Measurements from ENCODE around the gene INS.

INS gene

GRCh38 chr11:2143799-2144543 is 17.0 kb downstream of the INS start:
- DNase-seq, result no peak

- no peak for DNase-seq
Measured at GRCh38 chr11:2143477-2143798, 17.6 kb downstream of the INS start.

GRCh38 chr11:2142762-2143202 is 18.2 kb downstream of the INS start:
- DNase-seq, result no peak

DNA sequence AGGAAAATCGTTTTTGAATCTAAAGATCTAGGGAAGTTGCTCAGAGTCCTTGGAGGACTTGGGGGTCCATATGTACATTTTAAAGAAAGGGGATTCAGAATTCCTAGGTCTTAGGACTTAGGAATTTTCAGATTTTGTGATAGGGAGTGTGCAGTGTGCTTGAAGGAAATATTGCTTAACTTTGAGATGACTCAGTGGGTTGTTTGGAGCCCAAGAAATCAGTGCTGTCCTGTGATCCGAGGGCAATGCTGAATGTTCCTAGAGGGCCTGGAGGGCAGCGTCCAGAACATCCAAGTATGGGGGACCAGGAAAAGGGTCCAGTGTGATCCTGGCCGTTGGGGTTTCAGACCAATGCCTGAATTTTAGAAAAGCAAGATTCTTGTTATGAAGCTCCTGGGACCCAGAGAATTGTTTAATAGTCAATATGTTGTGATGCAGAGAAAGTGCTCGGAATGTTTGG is 18.7 kb downstream of the INS start:
- DNase-seq, result no peak

DNA sequence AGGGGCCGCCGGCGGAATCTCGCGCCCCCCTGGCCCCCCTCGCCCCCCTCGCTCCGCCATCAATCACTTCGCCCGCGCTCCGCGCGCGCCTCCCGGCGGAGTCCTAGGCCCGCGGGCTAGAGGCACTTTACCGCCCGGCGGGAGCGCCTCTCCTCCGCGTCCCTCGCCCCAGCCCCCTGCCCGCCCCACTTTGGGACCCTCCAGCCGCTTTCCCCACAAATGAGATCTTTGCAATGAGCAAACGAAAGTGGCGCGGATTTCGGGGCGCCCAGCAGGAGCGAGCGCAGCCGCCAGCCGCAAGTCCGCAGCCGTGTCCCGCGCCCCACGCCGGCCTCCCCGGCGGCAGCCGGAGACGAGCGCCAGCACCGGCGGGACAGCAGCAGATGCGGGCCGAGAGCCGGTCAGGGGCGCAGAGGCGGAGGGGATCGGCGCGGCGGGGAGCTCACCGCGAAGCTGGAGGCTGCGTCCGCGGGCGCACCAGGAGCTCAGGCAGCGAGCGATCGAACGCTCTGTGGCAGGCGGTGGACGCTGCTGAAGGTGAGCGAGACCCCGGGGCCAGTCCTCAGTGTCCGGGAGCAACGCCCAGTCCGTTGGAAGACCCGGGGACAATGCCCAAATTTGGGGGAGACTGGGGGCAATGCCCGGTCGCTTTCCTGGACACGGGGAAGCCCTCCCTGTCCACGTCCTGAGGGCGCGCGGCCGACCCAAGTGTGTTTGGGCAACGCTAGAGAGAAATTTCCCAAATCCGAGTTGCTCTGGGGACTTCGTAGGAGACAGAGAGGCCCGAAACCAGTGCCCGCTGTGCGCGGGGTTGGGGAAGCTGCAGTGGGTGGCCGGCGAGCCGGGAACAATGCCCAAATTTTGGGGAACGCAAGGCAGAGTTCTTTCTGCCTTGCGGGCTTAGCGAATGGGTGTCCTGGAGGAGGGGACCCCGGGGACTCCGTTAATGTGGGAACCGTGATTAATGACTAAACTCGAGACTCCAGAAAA is 20.3 kb downstream of the INS start:
- DNase-seq, result no peak

DNA sequence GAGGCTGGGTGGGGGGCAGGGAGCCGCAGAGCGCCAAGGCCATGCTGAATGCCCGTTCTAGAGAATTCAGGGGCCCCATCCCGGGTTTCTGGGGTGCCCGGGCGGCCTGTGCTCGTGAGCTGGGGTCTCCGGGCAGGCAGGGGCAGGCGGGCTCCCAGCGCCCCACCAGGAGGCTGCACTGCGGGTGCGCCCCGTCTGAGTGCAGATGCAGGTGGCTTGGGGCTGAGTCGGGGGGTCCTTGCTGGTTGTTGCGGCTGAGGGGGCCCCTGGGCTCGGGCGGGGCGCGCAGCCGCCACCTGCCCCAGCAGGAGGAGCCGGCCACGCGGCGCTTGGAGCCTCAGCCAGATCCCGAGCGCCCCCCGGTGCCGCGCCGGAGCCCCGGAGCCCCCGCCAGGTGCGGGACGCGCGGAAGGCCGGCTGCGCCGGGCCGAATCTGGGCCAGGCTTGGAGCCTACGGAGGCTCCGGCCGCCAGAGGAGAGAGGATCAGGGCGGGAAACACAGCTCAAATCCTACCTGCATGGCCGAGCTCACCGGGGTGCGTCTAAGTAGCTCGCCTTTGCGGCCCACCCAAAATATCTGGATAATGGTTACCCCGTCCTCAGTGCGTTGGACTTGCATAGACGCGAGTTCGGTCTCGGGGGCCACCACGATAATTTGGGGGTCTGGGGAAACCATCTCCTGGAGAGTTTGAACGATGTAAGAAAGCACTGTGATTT is 21.2 kb downstream of the INS start:
- DNase-seq, result no peak

DNA sequence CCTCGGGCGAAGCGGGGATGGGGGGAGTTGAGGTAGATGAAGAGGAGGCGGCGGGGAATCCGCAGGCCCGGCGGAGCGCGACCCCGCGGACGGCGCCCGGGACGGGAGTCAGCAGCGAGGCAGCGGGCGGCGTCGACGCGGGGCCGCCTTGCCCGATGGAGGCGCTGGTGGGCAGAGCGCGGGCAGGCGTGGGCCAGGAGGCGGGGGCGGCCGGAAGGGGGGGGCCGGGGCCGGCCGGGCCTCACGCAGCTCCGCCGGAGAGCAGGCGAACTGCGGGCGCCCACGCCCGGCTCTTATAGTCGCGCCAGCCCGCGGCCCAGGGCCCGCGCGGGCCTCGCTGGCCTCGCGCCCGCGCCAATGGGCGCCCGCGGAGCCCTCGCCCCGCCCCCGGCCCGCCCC is 21.9 kb downstream of the INS start, which contains the start of gene IGF2:
IGF2 (minus strand) TSS at position 267 of the 399 bp plus-strand sequence. CDS start 3,866 bp downstream, outside the sequence.
- DNase-seq, result no peak

DNA sequence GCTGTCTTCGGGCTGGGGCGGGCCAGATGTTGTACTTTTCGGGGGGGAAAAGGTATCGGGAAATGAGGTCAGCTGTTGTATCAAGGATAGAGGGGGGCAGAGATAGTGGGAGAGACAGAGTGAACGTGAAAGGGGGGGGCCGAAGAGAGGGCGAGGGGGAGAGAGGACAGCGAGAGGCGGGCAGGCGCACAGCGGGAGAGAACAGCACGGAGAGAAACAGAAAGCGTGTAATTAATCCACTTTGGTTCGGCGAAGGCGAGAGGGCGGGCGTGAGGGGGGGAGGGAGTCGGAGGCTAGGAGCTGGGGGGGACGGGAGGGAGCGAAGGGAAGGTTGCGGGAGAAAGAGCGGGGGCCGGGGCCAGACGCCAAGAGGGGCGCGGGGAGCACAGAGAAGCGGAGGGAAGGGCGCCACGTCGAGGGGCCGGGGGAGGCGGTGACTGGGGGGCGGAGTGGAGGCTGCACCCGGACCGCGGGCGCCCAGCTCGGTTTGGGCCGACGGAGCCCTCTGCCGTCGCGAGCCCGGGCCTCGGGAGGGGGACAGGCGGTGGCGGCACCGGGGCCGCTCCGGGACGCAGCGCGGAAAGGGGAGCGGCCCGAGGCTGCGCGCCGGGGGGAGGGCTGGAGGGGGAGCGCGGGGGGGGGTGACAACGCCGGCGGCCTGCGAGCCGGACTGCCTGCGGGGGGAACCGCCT is 22.4 kb downstream of the INS start:
- DNase-seq, result no peak

- no peak for DNase-seq
Measured at GRCh38 chr11:2138068-2138430, 23.0 kb downstream of the INS start.

DNA sequence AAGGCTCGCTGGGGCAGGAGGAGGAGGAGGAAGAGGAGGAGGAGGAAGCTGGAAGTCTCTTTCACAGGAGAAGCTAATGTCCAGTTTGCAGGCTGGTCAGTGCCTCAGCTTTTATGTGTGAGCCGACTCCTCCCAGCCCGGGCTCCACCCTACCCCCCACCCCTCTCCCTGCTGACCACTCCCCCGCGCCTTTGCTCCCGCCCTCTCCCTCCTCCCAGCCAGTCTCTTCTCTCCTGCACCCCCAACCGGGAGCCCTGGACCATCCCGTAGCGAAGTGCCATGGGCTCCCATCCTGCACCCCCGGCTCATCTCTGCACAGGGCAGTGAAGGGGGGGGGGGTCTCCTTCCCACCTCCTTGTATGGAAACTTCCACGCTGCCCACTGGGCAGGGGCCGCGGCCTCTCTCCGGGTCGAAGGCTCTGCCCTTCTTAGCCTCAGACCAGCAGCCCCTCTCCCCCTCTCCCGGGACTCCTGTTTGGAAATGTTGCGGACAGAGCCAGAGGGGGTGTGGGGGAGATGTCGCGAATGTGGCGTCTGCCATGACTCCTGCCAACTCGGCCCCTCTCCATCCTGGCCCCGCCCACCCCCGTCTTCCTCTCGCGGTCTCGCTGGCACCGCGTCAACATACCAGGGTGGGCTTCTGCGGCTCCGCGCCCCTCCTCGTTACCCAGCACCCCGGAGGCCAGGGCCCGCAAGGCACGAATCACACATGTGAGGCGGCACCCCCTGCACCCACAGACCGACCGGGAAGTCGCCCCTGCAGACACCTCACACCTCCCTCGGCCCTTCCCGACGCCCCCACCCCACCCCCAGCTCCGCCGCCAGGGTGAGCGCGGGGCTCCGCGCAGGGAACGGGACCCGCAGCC is 23.6 kb downstream of the INS start:
- DNase-seq, result no peak

DNA sequence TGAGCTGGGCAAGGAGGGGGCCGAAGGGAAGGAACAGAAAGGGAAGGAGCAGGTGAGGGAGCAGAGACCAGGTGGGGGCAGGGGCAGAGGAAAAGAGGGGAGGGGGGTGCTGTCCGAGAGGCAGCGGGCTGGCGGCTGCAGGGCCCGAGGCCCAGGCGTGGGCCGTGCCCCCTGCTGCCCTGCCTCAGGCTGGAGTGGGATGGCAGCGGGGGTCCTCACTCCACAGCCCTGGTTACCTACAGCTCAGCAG is 24.1 kb downstream of the INS start:
- no peak for DNase-seq

- DNase-seq, result no peak
Measured at GRCh38 chr11:2136209-2136951, 24.6 kb downstream of the INS start.

DNA sequence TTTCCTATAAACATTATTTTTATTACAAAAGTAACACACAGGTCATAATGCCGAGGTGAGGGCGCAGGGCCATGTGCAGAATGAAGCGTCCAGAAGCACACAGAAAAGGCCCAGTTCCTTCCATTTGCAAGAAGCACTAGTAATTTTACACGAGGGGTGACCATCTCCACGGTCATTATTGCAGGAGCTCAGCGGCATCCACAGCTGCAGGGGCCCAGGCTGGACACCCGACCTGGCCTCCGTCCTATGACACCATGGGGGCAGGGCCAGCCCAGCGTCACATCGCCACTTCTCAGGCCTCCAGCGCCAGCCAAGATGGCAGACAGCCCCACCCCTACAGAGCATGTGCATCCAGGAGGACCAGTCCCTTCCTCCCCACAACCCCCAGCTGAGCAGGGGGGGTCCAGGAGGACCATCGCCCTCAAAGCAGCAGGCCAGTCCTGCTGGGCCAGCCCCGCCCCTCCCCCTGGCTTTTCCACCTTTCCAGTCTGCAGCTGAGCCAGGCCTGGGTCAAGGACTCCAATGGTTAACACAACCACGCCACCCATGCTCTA is 25.3 kb downstream of the INS start:
- DNase-seq, result no peak

GRCh38 chr11:2135018-2135569 is 25.9 kb downstream of the INS start:
- DNase-seq, result no peak

- no peak for DNase-seq
Measured at GRCh38 chr11:2134022-2135010, 26.7 kb downstream of the INS start.

- no peak for DNase-seq
Measured at GRCh38 chr11:2133241-2134021, 27.6 kb downstream of the INS start.

GRCh38 chr11:2132874-2133240 is 28.2 kb downstream of the INS start:
- no peak for DNase-seq

DNA sequence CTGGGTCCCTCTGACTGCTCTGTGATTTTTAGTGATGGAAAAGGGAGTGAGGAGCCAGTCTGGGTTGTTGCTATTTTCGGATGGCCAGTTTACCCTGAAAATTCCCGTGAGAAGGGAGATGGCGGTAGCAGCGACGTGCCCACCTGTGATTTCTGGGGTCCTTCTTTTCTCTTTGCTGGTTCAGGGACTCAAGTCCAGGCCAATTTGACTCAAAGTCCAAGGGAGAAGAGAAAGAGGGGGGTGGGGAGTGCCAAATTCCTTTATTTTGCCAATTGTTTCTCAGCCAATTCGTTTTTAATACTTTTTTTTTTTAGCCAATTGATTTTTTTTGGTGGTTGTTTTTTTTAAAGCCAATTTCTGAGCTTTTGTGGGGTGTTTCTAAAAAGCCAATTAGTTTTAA is 28.8 kb downstream of the INS start:
- no peak for DNase-seq

Data from GOT3 (cell line).